Suprapubic skin (tissue), 4 donors: ENCODE data around the gene MYBPH.

ENCODE experiments used
- EP300 ChIP-seq: sonication (generic); formaldehyde crosslinking; IDR thresholded peaks from one replicate; pipeline ENCODE4 v1.6.1; 2017; ENCODE audit warnings: antibody characterized with exemption
- POLR2A ChIP-seq, 2 donors: fragments of 450-650 bp; IDR thresholded peaks; one replicate each; pipeline ENCODE4 v1.6.1; 2017; ENCODE audit warnings: antibody characterized with exemption in 2 of 2, mild to moderate bottlenecking in 2 of 2, moderate library complexity in 2 of 2
- POLR2AphosphoS5 ChIP-seq, 3 donors: sonication (generic); formaldehyde crosslinking; IDR thresholded peaks; one replicate each; pipeline ENCODE4 v1.6.1; 2017; ENCODE audit warnings: antibody characterized with exemption in 3 of 3
- TF ChIP-seq, protein P1 (sequence below), 2 donors: fragments of 200-600 bp in 1 of 2; fragments of 450-650 bp in 1 of 2; sonication (generic) in 1 of 2; IDR thresholded peaks; one replicate each; pipeline ENCODE4 v1.5.1; 2016 to 2019; ENCODE audit warnings: antibody characterized with exemption in 2 of 2, mild to moderate bottlenecking in 1 of 2, moderate library complexity in 1 of 2

DNA sequence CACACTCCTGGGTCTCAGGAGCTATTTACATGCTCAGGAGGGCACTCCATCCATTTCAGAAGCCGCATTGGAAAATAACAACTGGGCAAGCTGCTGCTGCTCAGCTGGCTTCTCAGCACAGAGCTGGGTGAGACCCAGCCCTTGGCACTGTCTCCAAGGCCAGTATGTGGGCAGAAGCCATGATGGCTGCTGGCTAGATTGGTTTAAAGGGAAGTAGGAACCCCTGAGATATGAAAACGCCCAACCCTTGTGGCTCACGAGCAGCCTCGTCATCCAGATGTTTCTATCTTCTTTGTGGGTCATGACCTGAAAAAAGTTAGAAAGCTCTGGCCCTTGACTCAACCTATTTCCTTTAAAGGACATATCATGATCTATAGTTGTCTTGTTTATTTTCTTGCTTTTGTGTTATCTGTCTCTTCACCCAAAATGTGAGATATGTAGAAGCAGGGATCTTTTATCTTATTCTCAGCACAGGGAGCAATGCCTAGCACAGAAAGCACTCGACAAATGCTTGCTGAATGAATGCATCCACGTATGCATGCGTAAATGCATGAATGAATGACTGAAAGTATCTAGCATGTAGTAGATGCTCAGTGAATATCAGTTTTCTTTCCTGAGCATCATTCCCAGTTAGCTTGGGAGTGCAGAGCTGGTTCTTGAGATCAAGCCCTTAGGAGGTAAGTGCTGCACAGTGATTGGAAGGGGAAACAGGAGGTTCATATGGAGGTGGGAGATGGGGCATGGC, 11.6 kb downstream of the MYBPH start:
- TF ChIP-seq, protein P1, sequence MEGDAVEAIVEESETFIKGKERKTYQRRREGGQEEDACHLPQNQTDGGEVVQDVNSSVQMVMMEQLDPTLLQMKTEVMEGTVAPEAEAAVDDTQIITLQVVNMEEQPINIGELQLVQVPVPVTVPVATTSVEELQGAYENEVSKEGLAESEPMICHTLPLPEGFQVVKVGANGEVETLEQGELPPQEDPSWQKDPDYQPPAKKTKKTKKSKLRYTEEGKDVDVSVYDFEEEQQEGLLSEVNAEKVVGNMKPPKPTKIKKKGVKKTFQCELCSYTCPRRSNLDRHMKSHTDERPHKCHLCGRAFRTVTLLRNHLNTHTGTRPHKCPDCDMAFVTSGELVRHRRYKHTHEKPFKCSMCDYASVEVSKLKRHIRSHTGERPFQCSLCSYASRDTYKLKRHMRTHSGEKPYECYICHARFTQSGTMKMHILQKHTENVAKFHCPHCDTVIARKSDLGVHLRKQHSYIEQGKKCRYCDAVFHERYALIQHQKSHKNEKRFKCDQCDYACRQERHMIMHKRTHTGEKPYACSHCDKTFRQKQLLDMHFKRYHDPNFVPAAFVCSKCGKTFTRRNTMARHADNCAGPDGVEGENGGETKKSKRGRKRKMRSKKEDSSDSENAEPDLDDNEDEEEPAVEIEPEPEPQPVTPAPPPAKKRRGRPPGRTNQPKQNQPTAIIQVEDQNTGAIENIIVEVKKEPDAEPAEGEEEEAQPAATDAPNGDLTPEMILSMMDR (IDR thresholded peaks at IDR 0.05), result no peak
- TF ChIP-seq POLR2A (IDR thresholded peaks at IDR 0.05) (no peak), EP300 (no peak), POLR2AphosphoS5 (IDR thresholded peaks at IDR 0.05) (no peak)
